Panc1 (cell line): Measurements from ENCODE around the gene PRKG1.

Experiments
- POLR2AphosphoS5 ChIP-seq: IDR thresholded peaks from 2 replicates; pipeline ENCODE4 v1.6.1; 2012; ENCODE audit warnings: mild to moderate bottlenecking, low read depth, low read length, moderate library complexity
- TF ChIP-seq, protein P1 (sequence below): fragments of 450-650 bp; IDR thresholded peaks from 2 replicates; pipeline ENCODE4 v1.5.1; 2017; ENCODE audit warnings: mild to moderate bottlenecking
- TF ChIP-seq, protein P2 (sequence below), 2 experiments: IDR thresholded peaks; 2 replicates each; pipeline ENCODE4 v1.6.1; 2011 to 2012; ENCODE audit warnings: low read depth in 2 of 2, control low read depth in 1 of 2, low read length in 1 of 2, mild to moderate bottlenecking in 1 of 2, moderate library complexity in 1 of 2; ENCODE audit not compliant: insufficient read depth in 1 of 2

DNA sequence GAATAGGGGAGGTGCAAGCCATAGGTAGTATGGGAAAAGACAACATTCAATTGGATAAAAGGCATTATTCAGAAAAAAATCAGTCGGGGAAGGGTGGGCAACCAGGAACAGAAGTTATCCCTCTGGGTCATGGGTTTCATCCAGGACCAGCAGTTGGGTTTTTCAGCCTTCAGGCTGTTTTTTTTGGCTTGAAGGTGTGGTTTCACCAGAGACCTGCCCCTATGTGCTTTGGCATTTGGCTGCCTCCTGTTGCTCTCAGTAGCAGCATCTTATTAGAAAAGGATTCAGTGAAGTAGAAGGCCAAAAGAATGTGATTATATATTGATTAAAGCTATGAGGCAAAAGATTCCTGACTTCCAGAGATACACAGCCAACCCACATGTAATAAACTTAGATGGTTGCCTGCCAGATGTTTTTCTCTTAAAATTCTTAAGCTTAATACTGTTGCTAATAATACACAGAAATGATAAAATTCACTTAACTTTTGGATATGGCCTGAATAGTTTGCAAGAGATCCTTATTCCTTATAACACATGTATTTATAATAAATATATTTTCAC is 876.8 kb downstream of the PRKG1 start:
- TF ChIP-seq, protein P1, sequence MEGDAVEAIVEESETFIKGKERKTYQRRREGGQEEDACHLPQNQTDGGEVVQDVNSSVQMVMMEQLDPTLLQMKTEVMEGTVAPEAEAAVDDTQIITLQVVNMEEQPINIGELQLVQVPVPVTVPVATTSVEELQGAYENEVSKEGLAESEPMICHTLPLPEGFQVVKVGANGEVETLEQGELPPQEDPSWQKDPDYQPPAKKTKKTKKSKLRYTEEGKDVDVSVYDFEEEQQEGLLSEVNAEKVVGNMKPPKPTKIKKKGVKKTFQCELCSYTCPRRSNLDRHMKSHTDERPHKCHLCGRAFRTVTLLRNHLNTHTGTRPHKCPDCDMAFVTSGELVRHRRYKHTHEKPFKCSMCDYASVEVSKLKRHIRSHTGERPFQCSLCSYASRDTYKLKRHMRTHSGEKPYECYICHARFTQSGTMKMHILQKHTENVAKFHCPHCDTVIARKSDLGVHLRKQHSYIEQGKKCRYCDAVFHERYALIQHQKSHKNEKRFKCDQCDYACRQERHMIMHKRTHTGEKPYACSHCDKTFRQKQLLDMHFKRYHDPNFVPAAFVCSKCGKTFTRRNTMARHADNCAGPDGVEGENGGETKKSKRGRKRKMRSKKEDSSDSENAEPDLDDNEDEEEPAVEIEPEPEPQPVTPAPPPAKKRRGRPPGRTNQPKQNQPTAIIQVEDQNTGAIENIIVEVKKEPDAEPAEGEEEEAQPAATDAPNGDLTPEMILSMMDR, result no peak
- TF ChIP-seq POLR2AphosphoS5, result no peak
- TF ChIP-seq, protein P2, sequence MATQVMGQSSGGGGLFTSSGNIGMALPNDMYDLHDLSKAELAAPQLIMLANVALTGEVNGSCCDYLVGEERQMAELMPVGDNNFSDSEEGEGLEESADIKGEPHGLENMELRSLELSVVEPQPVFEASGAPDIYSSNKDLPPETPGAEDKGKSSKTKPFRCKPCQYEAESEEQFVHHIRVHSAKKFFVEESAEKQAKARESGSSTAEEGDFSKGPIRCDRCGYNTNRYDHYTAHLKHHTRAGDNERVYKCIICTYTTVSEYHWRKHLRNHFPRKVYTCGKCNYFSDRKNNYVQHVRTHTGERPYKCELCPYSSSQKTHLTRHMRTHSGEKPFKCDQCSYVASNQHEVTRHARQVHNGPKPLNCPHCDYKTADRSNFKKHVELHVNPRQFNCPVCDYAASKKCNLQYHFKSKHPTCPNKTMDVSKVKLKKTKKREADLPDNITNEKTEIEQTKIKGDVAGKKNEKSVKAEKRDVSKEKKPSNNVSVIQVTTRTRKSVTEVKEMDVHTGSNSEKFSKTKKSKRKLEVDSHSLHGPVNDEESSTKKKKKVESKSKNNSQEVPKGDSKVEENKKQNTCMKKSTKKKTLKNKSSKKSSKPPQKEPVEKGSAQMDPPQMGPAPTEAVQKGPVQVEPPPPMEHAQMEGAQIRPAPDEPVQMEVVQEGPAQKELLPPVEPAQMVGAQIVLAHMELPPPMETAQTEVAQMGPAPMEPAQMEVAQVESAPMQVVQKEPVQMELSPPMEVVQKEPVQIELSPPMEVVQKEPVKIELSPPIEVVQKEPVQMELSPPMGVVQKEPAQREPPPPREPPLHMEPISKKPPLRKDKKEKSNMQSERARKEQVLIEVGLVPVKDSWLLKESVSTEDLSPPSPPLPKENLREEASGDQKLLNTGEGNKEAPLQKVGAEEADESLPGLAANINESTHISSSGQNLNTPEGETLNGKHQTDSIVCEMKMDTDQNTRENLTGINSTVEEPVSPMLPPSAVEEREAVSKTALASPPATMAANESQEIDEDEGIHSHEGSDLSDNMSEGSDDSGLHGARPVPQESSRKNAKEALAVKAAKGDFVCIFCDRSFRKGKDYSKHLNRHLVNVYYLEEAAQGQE (IDR thresholded peaks at IDR 0.05; ENCODE audit: insufficient read depth in 1 of 2, low read depth in 2 of 2, low read length in 1 of 2), result no peak
